Fibroblast of the conjunctiva (primary cell): ENCODE results near the gene CHM.
"Not testable (repeated sequence)": the region's sequence is repeated elsewhere in the genome, so short reads cannot be mapped to it uniquely, and the experiment has no call there.

Experiments used
- DNase-seq: peaks from one replicate; pipeline ENCODE4 v3.0.0-alpha.2; 2010; ENCODE audit warnings: low read depth

The CHM gene

GRCh38 chrX:85998954-85999353, 48.4 kb downstream of the CHM start:
- no peak for DNase-seq

DNA sequence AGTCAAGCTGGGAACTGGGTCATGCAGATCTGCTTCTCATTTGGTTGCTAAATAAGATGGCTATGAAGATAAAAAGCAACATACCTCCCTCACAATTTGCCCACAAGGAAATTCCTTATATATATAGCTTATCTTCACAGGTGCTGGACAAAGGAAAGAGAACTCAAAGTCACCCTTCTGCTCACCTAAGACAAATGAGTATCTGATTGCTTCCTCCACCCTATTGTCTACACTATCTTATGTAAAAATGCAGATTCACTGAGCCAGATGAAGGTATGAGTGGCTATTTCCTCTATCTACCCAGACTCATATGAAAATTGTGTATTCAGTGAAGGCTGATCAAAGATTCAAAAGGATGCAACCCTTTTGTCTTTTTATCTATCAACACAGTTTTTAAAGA, 50.8 kb downstream of the CHM start:
- no peak for DNase-seq

- no peak for DNase-seq
Observed at GRCh38 chrX:85995641-85996040, 51.7 kb downstream of the CHM start.

- DNase-seq = no peak
Observed at GRCh38 chrX:85994797-85995196, 52.6 kb downstream of the CHM start.

- DNase-seq = no peak
Observed at GRCh38 chrX:85994228-85994627, 53.1 kb downstream of the CHM start.

GRCh38 chrX:85993539-85994197, 53.7 kb downstream of the CHM start:
- DNase-seq = no peak

DNA sequence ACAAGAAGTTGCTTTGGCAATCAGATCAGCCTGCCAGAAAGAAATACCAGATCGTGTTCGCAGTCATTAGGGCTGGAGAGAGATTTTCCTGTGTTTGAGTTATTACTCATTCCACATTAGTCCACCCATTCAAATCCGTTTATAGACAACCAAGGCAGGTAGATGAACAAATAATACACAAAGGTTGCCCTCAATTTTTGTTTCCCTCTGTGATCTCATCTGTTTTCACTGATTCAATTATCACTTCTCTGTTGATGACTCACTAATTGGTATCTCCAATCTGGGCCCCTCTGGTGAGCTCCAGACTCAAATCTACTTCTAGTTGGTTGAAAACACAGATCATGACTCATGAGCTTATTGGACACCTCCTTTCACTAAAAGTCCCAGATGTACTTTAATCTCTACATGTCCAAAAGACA, 54.5 kb downstream of the CHM start:
- peak; percentile 2 for DNase-seq

- DNase-seq = no peak
Observed at GRCh38 chrX:85988353-85988752, 59.0 kb downstream of the CHM start.

DNA sequence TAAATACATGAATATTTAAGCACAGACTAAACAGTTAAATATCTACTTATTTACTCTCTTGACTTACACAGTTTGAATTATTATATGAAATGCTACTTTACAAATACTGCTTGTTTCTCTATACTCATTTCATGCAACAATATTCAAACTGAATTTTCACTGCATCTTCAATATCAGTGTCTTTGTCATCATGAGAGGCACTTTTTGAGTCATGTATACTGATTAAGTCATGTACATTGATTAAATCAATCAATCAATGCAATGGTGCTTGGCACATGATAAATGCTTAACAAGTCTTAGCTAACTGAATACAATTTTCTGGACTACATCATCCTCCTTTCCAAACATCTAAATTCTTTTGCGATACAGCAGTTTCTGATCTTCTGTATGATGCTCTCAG, 67.1 kb downstream of the CHM start:
- no peak for DNase-seq

GRCh38 chrX:85977218-85977617, 70.1 kb downstream of the CHM start:
- DNase-seq = no peak

GRCh38 chrX:85972351-85972750, 75.0 kb downstream of the CHM start:
- not testable (repeated sequence) for DNase-seq

DNA sequence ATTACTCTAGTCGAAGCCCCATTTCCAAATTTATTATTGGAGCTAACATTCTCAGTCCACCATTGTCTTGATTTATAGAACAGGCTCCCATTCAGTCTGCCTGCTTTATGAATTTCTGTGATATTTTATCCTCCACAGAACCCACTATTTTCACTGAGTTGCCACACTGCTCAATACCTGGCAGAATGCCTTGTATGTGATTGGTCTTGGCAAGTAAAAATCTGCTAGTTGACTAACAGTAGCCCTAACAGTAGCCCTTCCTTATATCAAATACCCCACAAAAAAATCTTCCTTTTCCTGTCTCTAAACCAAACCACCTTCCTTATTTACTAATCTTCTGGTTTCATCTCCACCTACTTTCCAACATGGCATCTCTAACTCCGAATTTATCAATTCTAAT, 82.6 kb downstream of the CHM start:
- no peak for DNase-seq

- peak; percentile 39 for DNase-seq
Observed at GRCh38 chrX:85963736-85964135, 83.6 kb downstream of the CHM start.

- no peak for DNase-seq
Observed at GRCh38 chrX:85955510-85955909, 91.8 kb downstream of the CHM start.

- DNase-seq = not testable (repeated sequence)
Observed at GRCh38 chrX:85944751-85945150, 102.6 kb downstream of the CHM start.

GRCh38 chrX:85941275-85941674, 106.1 kb downstream of the CHM start:
- DNase-seq = no peak

DNA sequence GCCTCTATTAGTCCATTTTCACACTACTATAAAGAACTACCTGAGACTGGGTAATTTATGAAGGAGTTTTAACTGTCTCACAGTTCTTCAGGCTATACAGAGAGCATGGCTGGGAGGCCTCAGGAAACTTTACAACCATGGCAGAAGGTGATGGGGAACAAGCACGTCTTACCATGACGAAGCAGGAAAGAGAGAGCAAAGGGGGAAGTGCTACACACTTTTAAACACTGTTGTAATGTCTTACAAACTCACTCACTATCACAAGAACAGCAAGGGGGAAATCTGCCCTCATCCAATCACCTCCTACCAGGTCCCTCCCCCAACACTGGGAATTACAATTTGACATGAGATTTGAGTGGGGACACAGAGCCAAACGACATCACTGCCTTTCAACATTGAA, 107.4 kb downstream of the CHM start:
- DNase-seq = not testable (repeated sequence)

GRCh38 chrX:85934399-85934798, 113.0 kb downstream of the CHM start:
- DNase-seq = not testable (repeated sequence)

GRCh38 chrX:85930099-85930498, 117.3 kb downstream of the CHM start:
- DNase-seq = no peak

DNA sequence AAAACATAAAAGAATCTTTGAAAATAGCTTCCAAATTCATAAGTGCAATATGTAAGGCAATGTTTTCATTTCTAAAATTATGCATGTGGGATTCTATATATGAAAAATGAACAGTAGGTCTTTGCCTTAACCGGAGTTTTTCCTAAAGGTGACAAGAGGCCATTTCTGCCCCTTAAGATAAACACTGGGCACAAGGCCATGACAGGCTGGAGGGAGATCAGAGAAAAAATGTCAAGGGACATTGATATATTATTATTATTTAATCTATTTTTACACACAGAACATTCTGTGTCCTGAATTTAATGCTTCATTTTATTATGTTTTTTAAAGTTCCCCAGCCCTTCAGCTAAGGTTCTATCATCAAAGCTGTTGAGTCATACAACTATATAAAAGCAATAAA, 118.8 kb downstream of the CHM start:
- no peak for DNase-seq

- DNase-seq = no peak
Observed at GRCh38 chrX:85927740-85928139, 119.6 kb downstream of the CHM start.

DNA sequence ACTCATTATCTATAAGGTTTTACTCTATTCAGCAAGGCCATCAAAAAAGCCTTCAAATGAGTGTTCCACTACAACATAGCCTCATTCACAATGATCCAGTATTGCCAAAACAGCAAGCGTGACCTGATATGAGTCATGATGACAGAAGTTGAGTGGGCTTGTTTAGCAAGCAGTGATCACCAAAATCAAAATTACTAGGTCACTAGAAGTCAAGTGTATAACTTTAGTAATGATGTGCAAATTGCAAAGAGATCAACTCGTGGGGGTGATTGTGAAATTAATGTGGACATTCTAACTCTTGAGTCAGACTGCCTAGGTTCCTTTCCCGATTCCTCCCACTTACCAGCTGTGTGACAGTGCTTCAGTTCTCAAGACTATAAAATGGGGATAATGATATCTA, 124.5 kb downstream of the CHM start:
- DNase-seq = peak; percentile 10

DNA sequence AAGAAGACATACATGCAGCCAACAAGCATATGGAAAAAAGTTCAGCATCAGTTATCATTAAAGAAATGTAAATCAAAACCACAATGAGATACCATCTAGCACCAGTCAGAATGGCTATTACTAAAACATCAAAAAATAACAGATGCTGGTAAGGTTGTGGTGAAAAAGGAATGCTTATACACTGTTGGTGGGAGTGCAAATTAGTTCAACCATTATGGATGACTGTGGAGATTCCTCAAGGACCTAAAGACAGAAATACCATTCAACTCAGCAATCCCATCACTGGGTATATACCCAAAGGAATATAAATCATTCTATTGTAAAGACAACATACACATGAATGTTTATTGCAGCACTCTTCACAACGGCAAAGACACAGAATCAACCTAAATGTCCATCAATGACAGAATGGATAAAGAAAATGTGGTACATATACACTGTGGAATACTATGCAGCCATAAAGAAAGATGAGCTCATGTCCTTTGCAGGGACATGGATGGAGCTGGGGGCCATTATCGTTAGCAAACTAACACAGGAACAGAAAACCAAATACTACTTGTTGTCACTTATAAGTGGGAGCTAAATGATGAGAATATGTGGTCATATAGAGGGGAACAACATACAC, 130.6 kb downstream of the CHM start:
- DNase-seq = not testable (repeated sequence)

DNA sequence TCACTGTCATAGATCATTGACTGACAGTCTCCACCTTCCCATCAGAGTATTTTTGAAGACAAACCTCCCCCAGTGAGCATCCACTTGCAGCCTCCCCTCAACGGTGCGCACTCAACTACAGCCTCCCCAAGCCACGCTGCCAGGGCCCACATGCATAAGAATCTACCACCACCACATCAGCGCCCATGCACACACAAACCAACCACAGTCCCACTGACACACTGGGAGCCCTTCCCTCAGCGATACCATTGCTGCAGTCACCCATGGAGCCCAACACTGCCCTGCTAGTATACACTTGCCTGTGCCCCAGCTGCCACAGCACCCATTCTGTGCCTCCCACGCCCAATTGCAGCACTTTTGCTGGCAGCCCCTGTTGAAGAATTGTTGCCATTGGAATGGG, 132.9 kb downstream of the CHM start:
- DNase-seq = no peak
